ENCODE measurements around the gene FAM3A. TPM values are rescaled to one million over a fixed set of nuclear protein-coding genes. Genes with fewer than 3 reads are reported as not detected.

The FAM3A gene
- total and polyA plus RNA-seq, 2 of the 8 experiments (the other 6 are each of a cell fraction or from before 2014, with no cell fraction given): 16.2 to 18.6 TPM

DNA sequence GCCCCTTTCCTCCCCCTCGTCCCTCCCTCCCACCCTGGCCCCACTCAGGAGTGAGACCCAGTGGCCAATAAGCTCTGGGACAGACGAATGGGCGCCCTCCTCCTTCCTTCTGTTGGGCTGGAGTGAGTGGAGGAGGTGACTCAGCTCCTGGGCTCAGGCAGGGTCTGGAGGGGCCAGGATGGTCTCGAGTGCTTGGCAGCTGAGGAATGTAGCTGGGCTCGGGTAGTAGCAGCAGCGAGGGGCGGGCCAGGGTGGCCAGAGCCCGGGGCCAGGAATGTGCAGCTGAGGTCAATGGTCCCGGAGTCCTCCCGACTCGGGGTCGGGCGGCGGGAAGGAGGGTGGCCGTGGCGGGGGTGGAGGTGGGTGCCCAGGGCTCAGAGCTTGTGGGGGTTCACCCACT is 15.6 kb upstream of the FAM3A start (continued):
- TF ChIP-seq RFX5 (IDR thresholded peaks at IDR 0.05; ENCODE audit: borderline replicate concordance, low read depth, low read length): no peak
- TF ChIP-seq SP4 (IDR thresholded peaks at IDR 0.05; ENCODE audit: low read length): no peak
- no peak for TF ChIP-seq BCL11A (IDR thresholded peaks at IDR 0.05; ENCODE audit: low read depth in 2 of 2, low read length in 2 of 2)
- no peak for TF ChIP-seq EGR1 (IDR thresholded peaks at IDR 0.05; ENCODE audit: borderline replicate concordance, low read depth, low read length)

All from H1 (cell line).